CD4-positive, alpha-beta T cell treated with Interferon alpha-2 for 1 hour (primary cell): ENCODE data around the gene TCF4.
A peak's percentile ranks its signal among the peaks of the same experiment; 100 is the strongest.

Experiments
- DNase-seq, 2 donors: peaks; one replicate each; pipeline ENCODE4 v3.0.0-alpha.2; 2020 to 2022

The TCF4 gene

DNA sequence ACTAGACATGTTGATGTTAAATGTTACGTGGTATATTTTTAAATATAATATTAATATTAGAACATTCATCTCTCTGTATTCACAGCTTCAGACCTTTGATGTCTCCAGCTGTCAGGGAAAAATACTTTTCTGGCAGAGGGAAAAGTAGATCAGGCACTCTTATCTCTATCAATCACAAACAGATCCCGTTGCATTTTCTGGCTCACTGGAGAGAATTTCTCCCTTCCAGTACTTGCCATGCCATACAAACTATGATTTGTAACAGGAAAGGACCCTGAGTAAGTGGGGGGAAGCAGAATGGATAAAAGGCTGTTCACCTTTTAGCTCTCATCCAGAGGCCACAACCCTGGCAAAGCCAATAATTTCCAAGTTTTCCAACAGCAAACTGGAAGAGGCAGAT lies 158.0 kb downstream of the TCF4 start:
- no peak for DNase-seq

DNA sequence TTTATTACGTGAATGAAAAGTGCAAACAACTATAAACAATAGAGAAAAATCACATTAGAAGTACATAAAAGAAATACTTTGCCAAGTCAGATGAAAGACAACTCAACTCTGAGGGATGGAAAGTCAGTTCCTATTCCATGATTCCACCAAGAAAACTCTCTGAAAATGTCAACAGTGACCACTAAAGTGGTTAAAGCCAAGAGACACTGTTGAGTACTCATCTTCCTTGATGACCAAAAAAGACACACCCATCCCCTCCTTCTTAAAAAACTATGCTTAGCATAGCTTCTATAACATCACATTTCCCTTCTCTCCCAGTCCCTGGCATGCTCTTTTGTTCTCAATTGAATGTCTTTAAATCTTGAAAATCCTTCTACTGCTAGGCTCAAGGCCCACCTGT lies 160.0 kb downstream of the TCF4 start:
- DNase-seq = no peak

DNA sequence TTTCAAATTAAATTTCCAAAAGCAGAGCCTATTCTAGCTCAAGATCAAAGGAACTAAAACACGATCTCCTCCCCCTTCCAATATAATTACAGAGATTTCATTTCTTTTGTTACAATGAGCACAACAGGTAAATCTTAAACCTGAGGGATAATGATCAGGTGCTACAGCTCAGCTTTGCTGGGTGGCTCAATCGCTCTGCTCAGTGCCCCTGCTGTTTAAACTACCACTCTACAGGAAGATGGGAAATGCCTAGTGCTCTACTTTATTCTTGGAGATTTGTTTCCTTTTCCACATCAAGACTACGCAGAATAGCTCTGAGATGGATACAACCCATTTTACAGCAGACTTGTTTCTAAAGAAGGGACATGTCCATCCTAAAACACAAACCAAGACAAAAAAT lies 162.3 kb downstream of the TCF4 start:
- DNase-seq = no peak

DNA sequence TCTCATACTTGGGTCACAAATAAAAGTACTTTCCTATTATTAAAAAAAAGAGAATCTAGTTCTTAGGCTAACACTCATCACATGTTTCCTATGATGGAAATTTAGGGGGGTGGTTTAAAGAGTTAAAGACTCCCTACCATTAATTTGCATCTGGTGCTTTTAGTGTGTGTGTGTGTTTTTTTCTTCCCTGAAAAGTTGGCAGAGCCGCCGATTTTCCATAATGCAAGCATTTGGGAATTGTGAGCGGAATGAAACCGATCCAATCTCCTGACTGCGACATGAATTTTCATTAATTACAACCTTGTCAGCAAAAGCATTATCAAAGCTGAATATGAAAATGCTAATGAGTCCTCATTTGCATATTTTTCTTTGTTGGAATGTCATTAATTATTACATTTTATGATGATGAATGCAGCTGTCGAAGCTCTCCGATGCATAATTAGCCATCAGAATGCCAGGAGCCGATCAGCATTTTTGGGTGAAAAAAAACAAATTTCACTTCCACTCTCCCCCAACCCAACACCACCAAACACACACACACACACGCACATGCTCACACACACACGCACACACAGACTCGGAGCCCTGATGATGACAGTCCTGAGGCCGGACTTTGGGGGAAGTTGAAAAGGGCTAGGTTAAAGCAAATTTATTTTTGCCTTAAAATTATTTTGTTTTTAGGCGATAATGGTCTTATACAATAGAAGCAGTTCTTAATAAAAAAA lies 165.4 kb downstream of the TCF4 start:
- peak in 1 of 2 donors; percentile 17 for DNase-seq

- DNase-seq = no peak
These were observed 166.2 kb downstream of the TCF4 start for GRCh38 chr18:55421615-55422419.

GRCh38 chr18:55421308-55421614 lies 166.7 kb downstream of the TCF4 start:
- no peak for DNase-seq

GRCh38 chr18:55420665-55421307 lies 167.2 kb downstream of the TCF4 start:
- DNase-seq = no peak

DNA sequence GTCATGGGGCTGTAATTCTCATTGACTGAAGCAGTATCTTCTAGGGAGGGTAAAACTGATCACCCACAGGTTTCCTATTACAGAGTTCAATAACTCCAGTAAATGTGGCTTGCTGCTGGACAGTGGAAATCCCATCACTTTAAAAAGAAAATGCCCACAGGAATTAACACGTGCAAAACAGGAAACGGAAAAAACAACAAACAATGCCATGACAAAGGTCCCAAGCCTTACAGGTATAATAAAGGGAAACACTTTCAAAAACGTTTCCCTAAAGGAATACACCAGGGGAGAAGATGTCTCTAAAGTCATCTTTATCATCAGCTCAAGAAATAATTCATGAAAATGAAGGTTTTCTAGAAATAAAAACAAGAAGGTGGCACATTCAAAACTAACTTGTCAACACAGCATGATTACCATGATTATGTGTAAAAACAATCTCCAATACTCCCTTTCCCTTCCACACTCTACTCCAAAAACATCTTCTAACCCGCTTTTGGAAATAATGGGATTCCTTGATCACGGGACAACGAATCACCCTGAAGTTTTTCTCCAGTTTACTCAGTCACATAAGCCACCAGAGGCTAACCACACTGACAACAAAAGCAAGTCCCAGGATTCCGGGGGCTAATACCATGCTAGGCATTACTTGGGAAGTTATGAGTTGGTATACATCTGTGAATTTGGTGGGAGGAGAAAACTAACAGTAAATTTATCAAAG lies 167.9 kb downstream of the TCF4 start:
- DNase-seq = no peak

GRCh38 chr18:55419132-55419946 lies 168.7 kb downstream of the TCF4 start:
- DNase-seq = no peak

DNA sequence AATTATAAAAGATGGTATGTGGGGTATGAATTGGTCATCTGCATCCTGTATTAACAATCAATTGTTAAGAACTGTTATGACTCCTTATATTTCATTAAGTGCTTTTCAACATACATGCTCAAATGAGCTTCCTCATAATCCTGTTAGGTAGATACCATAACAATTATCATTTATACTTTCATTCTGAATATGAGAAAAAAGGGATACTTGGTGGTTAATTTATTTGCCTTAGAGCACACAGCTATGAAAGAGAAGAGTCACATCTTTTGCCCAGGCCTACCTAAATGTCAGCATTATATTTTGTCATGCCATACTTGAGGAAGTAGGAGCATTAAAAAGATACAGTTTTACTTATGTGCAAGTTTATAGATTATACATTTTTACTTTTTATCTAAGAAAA lies 169.6 kb downstream of the TCF4 start:
- DNase-seq = no peak

DNA sequence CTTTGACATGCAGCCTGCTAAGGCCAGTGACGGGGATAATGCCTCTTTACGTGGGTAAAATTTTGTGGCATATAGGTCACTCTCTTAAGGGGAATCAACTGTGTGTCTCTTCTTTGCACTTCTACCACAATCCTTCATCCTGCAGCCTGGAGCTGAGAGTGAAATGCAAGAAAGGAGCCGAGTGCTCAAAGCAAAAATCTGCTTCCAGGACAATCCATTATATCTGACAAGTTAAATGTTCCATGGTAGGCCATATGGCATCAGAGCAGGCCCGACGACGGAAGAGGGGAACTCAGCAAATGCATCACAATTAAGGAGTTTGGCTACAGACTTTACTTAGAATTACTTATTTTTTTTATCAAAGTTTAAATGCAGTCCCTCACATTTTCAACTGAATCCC lies 171.2 kb downstream of the TCF4 start:
- DNase-seq = no peak

- peak; percentile 61 to 76 for DNase-seq
These were observed 172.6 kb downstream of the TCF4 start for GRCh38 chr18:55415258-55415871.

DNA sequence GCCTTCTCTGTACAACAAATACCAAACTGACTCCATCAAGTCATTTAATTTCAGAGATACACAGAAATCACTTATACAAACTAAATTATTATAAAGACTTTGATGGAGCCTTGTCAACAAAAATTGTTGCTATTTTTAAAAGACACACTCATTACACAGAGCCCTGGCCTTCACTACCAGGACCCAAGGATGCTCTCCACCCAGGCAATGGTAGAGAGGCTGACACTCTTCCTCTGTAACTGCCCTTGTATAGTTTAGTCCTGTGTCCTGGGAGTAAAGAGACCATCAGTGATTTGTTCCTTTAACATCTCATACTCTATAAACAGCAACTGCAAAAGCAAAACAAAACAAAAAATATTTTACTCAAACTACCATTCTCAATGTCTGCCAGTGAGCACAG lies 173.5 kb downstream of the TCF4 start:
- no peak for DNase-seq

- DNase-seq = no peak
These were observed 174.5 kb downstream of the TCF4 start for GRCh38 chr18:55413474-55413873.

GRCh38 chr18:55407774-55408535 lies 180.0 kb downstream of the TCF4 start:
- no peak for DNase-seq

DNA sequence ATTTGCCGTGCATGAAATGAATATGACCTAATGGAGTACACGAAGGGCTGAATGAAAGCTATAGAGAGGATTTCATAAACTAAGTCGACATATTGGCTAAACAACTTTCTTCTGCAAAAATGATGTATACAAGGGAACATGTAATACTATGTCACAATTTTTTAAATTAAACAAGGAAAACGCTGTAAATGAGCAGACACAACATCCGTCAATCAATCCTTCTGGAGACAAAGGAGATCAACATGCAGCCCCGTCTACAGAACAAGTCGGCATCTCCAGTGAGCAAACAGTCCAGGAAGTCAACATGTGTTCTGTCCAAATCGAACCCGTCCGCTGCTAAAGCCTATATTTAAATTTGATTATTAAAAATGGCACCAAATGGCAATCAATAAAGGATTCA lies 180.8 kb downstream of the TCF4 start:
- no peak for DNase-seq

DNA sequence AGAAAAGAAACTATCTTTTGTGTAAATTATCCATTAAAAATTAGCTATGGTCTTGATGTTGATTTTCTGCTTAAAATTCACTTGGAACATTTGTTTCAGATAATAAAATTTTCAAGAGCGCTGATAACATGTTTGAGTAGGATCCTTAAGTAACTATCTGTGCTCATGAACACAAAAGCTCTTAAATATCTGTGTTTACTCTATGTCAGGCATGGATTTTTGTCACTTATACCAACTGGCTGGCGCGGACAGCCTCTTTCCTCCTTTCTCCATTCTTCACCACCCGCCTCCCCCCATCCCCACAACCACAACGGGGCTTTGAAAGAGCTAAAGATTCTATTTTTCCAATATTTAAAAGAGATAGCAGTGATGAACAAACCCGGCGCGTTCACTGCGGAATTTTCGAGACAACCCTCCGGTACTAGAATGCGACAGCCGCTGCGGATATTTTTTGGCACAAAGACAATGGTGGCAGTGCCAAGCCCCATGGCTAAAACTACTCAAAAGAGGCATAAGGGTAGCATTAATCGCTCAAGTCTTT lies 181.5 kb downstream of the TCF4 start:
- no peak for DNase-seq

GRCh38 chr18:55405893-55406406 lies 182.0 kb downstream of the TCF4 start:
- DNase-seq = no peak

DNA sequence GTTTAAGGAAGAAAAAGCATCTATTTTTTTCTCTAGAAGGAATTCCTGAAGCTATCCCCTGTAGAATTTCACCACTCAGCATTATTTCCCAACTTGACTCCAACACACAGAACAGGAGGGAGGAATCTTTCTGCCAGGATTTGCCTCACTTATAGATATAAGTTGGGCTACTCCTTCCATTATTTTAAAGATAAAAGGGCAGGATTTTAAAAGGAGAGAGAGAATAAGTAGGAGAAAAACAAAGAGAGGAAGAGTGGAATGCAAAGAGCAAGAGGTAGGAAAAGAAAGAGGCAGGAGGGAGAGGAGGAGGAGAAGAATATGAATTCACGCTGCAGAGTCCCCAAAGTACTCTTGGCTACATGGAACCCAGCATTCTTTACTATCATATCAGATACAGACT lies 182.5 kb downstream of the TCF4 start:
- no peak for DNase-seq

- no peak for DNase-seq
These were observed 183.0 kb downstream of the TCF4 start for GRCh38 chr18:55404832-55405465.
